Activated CD4-positive, alpha-beta T cell treated with anti-CD3 and anti-CD28 coated beads, Interleukin-2, amount 10 ng/mL, durations not matched to agents 7 days and 5 days (primary cell): Measurements from ENCODE around the gene VEGFD. TPM values are rescaled to one million over a fixed set of nuclear protein-coding genes. Genes with fewer than 3 reads are reported as not detected.
"Not testable (repeated sequence)": the region's sequence is repeated elsewhere in the genome, so short reads cannot be mapped to it uniquely, and the experiment has no call there.

Source experiments
- CTCF ChIA-PET: fragments of 350-600 bp; sonication (Branson Sonifier 250); formaldehyde crosslinking; loops from one replicate; lab custom pipeline; 2021; ENCODE audit warnings: antibody characterized with exemption; lab: Charles Lee
- POLR2A ChIA-PET: fragments of 350-600 bp; sonication (Branson Sonifier 250); formaldehyde crosslinking; loops from one replicate; lab custom pipeline; 2021; ENCODE audit warnings: antibody characterized with exemption; lab: Charles Lee
- DNase-seq: peaks from one replicate; pipeline ENCODE4 v3.0.0-alpha.2; 2020
- H3K27ac Mint-ChIP-seq: one replicate; pipeline ENCODE4 v1.8.0; 2021; ENCODE audit warnings: mild to moderate bottlenecking, moderate library complexity, mixed read lengths
- H3K27me3 Mint-ChIP-seq: one replicate; pipeline ENCODE4 v1.8.0; 2021; ENCODE audit warnings: mixed read lengths
- H3K36me3 Mint-ChIP-seq: one replicate; pipeline ENCODE4 v1.8.0; 2021; ENCODE audit warnings: low read depth, mixed read lengths
- H3K4me1 Mint-ChIP-seq: one replicate; pipeline ENCODE4 v1.8.0; 2021; ENCODE audit warnings: mixed read lengths
- H3K4me3 Mint-ChIP-seq: one replicate; pipeline ENCODE4 v1.8.0; 2021; ENCODE audit warnings: mild to moderate bottlenecking, moderate library complexity, mixed read lengths
- H3K9me3 Mint-ChIP-seq: one replicate; pipeline ENCODE4 v1.8.0; 2021; ENCODE audit warnings: mixed read lengths
- total RNA-seq, 2 experiments: library from RNA; stranded (reverse); gene quantifications; one replicate each; pipeline ENCODE4 v1.2.3, GENCODE V29; 2021

VEGFD gene
- total RNA-seq, 2 experiments from 2014 or later: not detected

- no peak for DNase-seq
- H3K4me3 Mint-ChIP-seq: no peak overlapping the region
- peaks cover 15% of the 10 kb centered on the region for H3K36me3 Mint-ChIP-seq
- no peaks in the 10 kb centered on the region for H3K9me3 Mint-ChIP-seq
- POLR2A ChIA-PET: no interaction called here
- H3K4me1 Mint-ChIP-seq: no peaks in the 10 kb centered on the region
- H3K27me3 Mint-ChIP-seq: no peaks in the 10 kb centered on the region
- H3K27ac Mint-ChIP-seq: no peak overlapping the region
- CTCF ChIA-PET: no interaction called here
Observed at GRCh38 chrX:15319075-15319474, 65.1 kb downstream of the VEGFD start.

GRCh38 chrX:15315509-15315908, 68.7 kb downstream of the VEGFD start, which contains the start of gene ASB11:
Gene ASB11 (minus strand): TSS chrX:15315640. CDS start chrX:15315605, 35 bp downstream.
- Mint-ChIP-seq H3K36me3 (peaks cover 9% of the 10 kb centered on the region), H3K27ac (no peak within 1 kb of the TSS), H3K4me1 (no peaks in the 10 kb centered on the region), H3K27me3 (no peaks in the 10 kb centered on the region), H3K9me3 (no peaks in the 10 kb centered on the region), H3K4me3 (no peak within 1 kb of the TSS)
- DNase-seq: no peak
- POLR2A ChIA-PET: no interaction called here
- CTCF ChIA-PET: no interaction called here

DNA sequence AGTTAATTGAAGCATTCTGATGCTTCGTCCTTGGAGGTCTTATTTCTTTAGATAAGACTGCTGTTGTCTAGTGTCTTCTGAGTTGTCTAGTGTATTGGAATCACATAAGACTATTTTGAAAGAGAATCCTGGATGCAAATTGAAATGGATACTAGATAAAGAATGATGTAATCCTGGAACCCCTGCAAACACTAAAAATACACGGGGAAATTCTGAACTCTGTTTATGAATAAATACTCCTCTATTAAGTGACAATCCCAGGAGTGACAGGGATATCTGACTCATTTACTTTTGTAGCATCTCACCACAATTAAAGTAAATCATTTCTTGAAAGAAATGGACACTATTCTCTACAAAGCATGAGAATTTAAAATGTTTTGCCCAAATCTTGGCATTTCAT, 69.7 kb downstream of the VEGFD start:
- no peak overlapping the region for H3K27ac Mint-ChIP-seq
- peaks cover 5% of the 10 kb centered on the region for H3K36me3 Mint-ChIP-seq
- POLR2A ChIA-PET: no interaction called here
- H3K27me3 Mint-ChIP-seq: no peaks in the 10 kb centered on the region
- CTCF ChIA-PET: no interaction called here
- no peak overlapping the region for H3K4me3 Mint-ChIP-seq
- no peak for DNase-seq
- no peaks in the 10 kb centered on the region for H3K9me3 Mint-ChIP-seq
- no peaks in the 10 kb centered on the region for H3K4me1 Mint-ChIP-seq

DNA sequence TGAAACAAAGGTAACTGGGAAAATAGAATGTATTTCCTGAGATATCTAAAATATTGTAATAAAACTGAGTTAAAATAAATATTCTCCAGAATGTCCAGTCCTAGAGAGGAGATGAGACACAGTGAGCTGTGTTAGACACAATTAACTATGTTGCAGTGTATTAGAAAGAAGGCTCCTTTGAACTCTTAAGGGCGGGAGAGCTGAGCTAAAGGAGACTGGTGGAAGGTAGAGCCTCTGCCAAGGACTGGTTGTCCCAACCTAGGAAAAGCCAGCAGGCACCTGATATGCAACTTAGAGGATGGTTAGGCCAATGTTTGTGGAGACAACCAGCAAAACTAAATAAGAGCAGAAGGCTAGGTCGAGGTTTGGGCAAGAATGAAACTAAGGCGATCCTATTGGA, 73.1 kb downstream of the VEGFD start:
- H3K27me3 Mint-ChIP-seq: no peaks in the 10 kb centered on the region
- H3K36me3 Mint-ChIP-seq: no peaks in the 10 kb centered on the region
- DNase-seq: no peak
- CTCF ChIA-PET: interaction anchor here (0.5 to 1.1 kb wide), 2 partner anchors 202 to 1781 kb away, joined by 3 to 5 read pairs; no protein-coding TSS in a partner anchor
- H3K27ac Mint-ChIP-seq: no peak overlapping the region
- POLR2A ChIA-PET: no interaction called here
- no peak overlapping the region for H3K4me3 Mint-ChIP-seq
- no peaks in the 10 kb centered on the region for H3K4me1 Mint-ChIP-seq
- H3K9me3 Mint-ChIP-seq: no peaks in the 10 kb centered on the region

GRCh38 chrX:15310117-15310516, 74.1 kb downstream of the VEGFD start:
- Mint-ChIP-seq H3K27ac (no peak overlapping the region), H3K27me3 (no peaks in the 10 kb centered on the region), H3K9me3 (no peaks in the 10 kb centered on the region), H3K36me3 (no peaks in the 10 kb centered on the region), H3K4me3 (no peak overlapping the region), H3K4me1 (no peaks in the 10 kb centered on the region)
- POLR2A ChIA-PET: no interaction called here
- CTCF ChIA-PET: no interaction called here
- DNase-seq: no peak

GRCh38 chrX:15305899-15306298, 78.3 kb downstream of the VEGFD start:
- H3K4me3 Mint-ChIP-seq, H3K36me3 Mint-ChIP-seq, H3K9me3 Mint-ChIP-seq, POLR2A ChIA-PET, DNase-seq, H3K27me3 Mint-ChIP-seq, CTCF ChIA-PET, H3K27ac Mint-ChIP-seq: not testable (repeated sequence)
- peaks cover 12% of the 10 kb centered on the region for H3K4me1 Mint-ChIP-seq

DNA sequence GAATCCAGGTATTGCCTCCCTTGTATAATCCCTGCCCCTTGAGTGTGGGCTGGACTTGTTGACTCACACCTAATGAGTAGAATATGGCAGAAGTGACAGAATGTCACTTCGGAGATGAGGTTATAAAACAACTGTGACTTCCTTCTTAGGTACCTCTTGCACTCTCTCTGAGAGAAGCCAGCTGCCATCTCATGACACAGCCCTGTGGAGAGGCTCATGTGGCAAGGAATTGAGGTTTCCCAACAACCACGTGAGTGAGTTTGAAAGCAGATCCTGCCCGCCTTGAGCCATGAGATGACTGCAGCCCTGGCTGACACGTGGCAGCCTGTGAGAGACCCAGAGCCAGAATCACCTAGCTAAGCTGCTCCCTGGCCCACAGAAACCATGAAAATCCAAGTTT, 82.3 kb downstream of the VEGFD start:
- no peaks in the 10 kb centered on the region for H3K36me3 Mint-ChIP-seq
- no peak overlapping the region for H3K4me3 Mint-ChIP-seq

DNA sequence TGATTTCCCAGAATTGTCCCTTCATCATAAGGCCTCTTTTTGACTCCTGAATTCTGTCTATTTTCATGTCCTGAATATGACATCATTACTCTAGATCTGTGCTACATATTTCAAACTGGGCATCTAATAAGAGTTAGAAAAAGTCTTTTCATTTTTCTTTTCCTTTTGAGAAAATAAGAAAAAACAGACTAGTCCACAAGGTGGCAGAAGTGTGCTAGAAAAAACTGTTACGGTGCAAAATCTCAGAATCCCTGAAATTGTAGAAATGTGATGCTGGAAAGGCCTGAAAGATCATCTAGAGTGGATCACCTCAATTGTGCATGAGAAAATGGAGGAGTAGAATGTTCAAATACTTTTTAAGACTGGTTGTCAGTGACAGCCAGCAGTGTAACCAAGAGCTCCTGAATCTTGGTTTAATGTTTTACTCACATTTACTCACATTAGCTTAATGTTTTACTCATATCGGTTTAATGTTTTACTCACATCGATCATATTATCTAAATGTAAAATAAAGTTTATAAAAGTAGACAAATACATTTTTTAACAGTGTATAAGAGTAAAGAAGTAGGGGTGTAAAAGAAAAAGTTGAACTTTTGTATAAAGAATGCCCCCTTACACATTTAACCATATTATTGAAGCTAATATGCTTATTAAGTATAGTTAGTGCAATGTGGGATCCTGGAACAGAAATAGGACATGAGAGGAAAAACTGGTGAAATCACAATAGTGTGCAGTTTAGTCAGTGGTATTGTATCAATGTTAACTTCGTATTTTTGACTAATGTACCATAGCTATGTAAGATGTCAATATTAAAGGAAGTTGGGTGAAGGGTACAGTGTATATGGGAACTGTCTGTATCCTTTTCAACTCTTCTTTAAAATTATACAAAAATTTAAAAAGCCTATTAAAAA, 84.0 kb downstream of the VEGFD start:
- Mint-ChIP-seq H3K4me1 (peaks cover 19% of the 10 kb centered on the region), H3K27me3 (no peaks in the 10 kb centered on the region), H3K27ac (no peak overlapping the region), H3K36me3 (no peaks in the 10 kb centered on the region), H3K4me3 (no peak overlapping the region), H3K9me3 (no peaks in the 10 kb centered on the region)
- ChIA-PET POLR2A (no interaction called here), CTCF (no interaction called here)
- peak; percentile 6 for DNase-seq

More for the DNA sequence above, 82.3 kb downstream of the VEGFD start:
- H3K9me3 Mint-ChIP-seq: no peaks in the 10 kb centered on the region
- peak; percentile 6 for DNase-seq
- no peaks in the 10 kb centered on the region for H3K27me3 Mint-ChIP-seq
- H3K4me1 Mint-ChIP-seq: peaks cover 19% of the 10 kb centered on the region
- POLR2A ChIA-PET: no interaction called here
- no peak overlapping the region for H3K27ac Mint-ChIP-seq
- CTCF ChIA-PET: interaction anchor here (1.4 kb wide), 1 partner anchor 12 kb away, joined by 4 read pairs; no protein-coding TSS in a partner anchor

DNA sequence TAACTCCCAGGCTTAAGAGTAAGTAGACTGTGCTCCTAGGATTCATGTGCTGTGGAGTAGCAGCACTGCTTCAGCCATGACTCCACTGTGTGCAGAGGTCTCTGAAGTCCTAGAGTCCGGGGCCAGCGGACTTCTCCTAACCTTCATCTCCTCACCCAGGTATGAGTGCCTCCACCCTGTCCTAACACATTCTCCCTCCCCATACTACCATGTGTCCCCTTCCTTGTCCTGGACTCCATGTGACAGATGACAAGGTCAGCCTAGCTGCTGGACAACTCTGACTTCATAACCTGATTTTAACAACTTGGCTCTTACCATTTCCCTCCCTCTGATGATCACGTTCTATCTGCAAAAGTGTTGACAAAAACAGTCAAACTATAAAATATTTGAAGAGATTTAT, 85.4 kb downstream of the VEGFD start:
- no peaks in the 10 kb centered on the region for H3K9me3 Mint-ChIP-seq
- H3K27me3 Mint-ChIP-seq: no peaks in the 10 kb centered on the region
- no peak overlapping the region for H3K4me3 Mint-ChIP-seq
- DNase-seq: no peak
- ChIA-PET POLR2A (no interaction called here), CTCF (no interaction called here)
- no peak overlapping the region for H3K27ac Mint-ChIP-seq
- H3K4me1 Mint-ChIP-seq: peaks cover 19% of the 10 kb centered on the region
- no peaks in the 10 kb centered on the region for H3K36me3 Mint-ChIP-seq

DNA sequence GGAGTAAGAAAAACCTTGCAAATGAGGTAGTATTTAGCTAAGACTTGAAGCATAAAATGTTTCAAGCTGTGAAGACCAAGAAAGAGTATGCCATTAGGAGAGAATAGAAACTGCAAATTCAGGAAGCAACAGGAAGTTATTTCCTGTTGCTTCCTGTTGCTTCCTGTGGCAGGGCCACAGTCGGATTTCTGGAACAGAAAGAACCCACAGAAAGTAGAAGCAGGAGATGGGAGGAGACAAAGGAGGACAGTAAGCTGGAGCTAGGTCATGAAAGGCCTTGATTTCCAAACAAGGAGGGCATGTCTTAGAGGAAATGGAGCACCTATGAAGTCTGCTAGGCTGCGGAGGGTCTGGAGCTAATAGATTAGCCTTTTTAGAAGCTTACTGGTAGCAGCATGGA, 86.0 kb downstream of the VEGFD start:
- Mint-ChIP-seq H3K4me1 (peaks cover 19% of the 10 kb centered on the region), H3K36me3 (no peaks in the 10 kb centered on the region), H3K9me3 (no peaks in the 10 kb centered on the region), H3K27ac (no peak overlapping the region), H3K4me3 (no peak overlapping the region), H3K27me3 (no peaks in the 10 kb centered on the region)
- ChIA-PET CTCF (interaction anchor here (0.7 kb wide), 1 partner anchor 39 kb away, joined by 3 read pairs; no protein-coding TSS in a partner anchor), POLR2A (no interaction called here)
- no peak for DNase-seq

Other genes starting within 250 kb of the VEGFD start
- under 1 TPM; 0.44 to 0.67 TPM for gene ASB9, start 114.3 kb downstream of the VEGFD start, total RNA-seq
- gene ASB11, start 68.8 kb downstream of the VEGFD start, total RNA-seq: not detected
- gene PIGA, start 48.9 kb downstream of the VEGFD start, total RNA-seq: 10 to 100 TPM; 16.4 to 19.7 TPM
- 1 to 10 TPM; 1.3 to 1.7 TPM for gene PIR, start 108.9 kb upstream of the VEGFD start, total RNA-seq
- not detected for gene BMX, start 116.4 kb upstream of the VEGFD start, total RNA-seq
- gene ACE2, start 216.5 kb upstream of the VEGFD start, total RNA-seq: not detected